GM23248 (cell line): ENCODE results near the gene TFEB. TPM values are rescaled to one million over a fixed set of nuclear protein-coding genes. Genes with fewer than 3 reads are reported as not detected.
A peak's percentile ranks its signal among the peaks of the same experiment; 100 is the strongest.

Experiments used
- DNase-seq: peaks from one replicate; pipeline ENCODE4 v3.0.0-alpha.2; 2015
- H2AFZ ChIP-seq: fragments of 200-600 bp; sonication (generic); 2 replicates; pipeline ENCODE4 v1.6.1; 2016; ENCODE audit warnings: antibody characterized with exemption
- H3F3A ChIP-seq: fragments of 200-600 bp; sonication (generic); 2 replicates; pipeline ENCODE4 v1.6.1; 2016; ENCODE audit warnings: mild to moderate bottlenecking, antibody characterized with exemption, mixed run types; ENCODE audit not compliant: insufficient read depth
- H3K27ac ChIP-seq: fragments of 200-600 bp; sonication (generic); 2 replicates; pipeline ENCODE4 v1.5.1; 2016; ENCODE audit warnings: mild to moderate bottlenecking
- H3K27me3 ChIP-seq: fragments of 200-600 bp; sonication (generic); replicated peaks from 2 replicates; pipeline ENCODE4 v1.6.1; 2016; ENCODE audit warnings: mild to moderate bottlenecking; ENCODE audit not compliant: insufficient read depth
- H3K36me3 ChIP-seq: fragments of 200-600 bp; sonication (generic); 2 replicates; pipeline ENCODE4 v1.6.1; 2016; ENCODE audit warnings: low read depth, mild to moderate bottlenecking
- H3K4me1 ChIP-seq: fragments of 200-600 bp; sonication (generic); 2 replicates; pipeline ENCODE4 v1.6.1; 2016; ENCODE audit warnings: mild to moderate bottlenecking; ENCODE audit not compliant: insufficient read depth
- H3K4me2 ChIP-seq: fragments of 200-600 bp; sonication (generic); one replicate; pipeline ENCODE4 v1.6.1; 2016; ENCODE audit warnings: mild to moderate bottlenecking; ENCODE audit not compliant: unreplicated experiment
- H3K4me3 ChIP-seq: fragments of 200-600 bp; sonication (generic); 2 replicates; pipeline ENCODE4 v1.5.1; 2016; ENCODE audit warnings: mild to moderate bottlenecking
- H3K79me2 ChIP-seq: fragments of 200-600 bp; sonication (generic); 2 replicates; pipeline ENCODE4 v1.6.1; 2016; ENCODE audit warnings: mild to moderate bottlenecking; ENCODE audit not compliant: insufficient read depth
- H3K9ac ChIP-seq: fragments of 200-600 bp; sonication (generic); 2 replicates; pipeline ENCODE4 v1.6.1; 2016; ENCODE audit warnings: mild to moderate bottlenecking
- H3K9me2 ChIP-seq: fragments of 200-600 bp; sonication (generic); 2 replicates; pipeline ENCODE4 v1.6.1; 2016; ENCODE audit warnings: mixed run types, mild to moderate bottlenecking, moderate library complexity; ENCODE audit not compliant: insufficient read depth
- H3K9me3 ChIP-seq: fragments of 200-600 bp; sonication (generic); one replicate; pipeline ENCODE4 v1.6.1; 2017; ENCODE audit warnings: low read depth
- H4K20me1 ChIP-seq: fragments of 200-600 bp; sonication (generic); 2 replicates; pipeline ENCODE4 v1.6.0; 2016; ENCODE audit not compliant: insufficient read depth
- EZH2 ChIP-seq: fragments of 200-600 bp; sonication (generic); IDR thresholded peaks from 2 replicates; pipeline ENCODE4 v1.6.1; 2018; ENCODE audit warnings: antibody characterized with exemption, mild to moderate bottlenecking; ENCODE audit not compliant: insufficient read depth, poor library complexity, severe bottlenecking
- EZH2phosphoT487 ChIP-seq: fragments of 200-600 bp; sonication (generic); IDR thresholded peaks from 2 replicates; pipeline ENCODE4 v1.6.1; 2018; ENCODE audit warnings: antibody characterized with exemption, moderate library complexity, mild to moderate bottlenecking, low read depth; ENCODE audit not compliant: insufficient read depth
- WGBS, 2 experiments: methylation state at CpG; one replicate each; pipeline ENCODE4 v1.1.6; 2015 to 2017; ENCODE audit warnings: low lambda C conversion rate in 2 of 2, low coverage in 1 of 2; ENCODE audit errors: missing lambda C conversion rate in 2 of 2; 5-methylcytosine and 5-hydroxymethylcytosine counted together
- in situ Hi-C: fragments of 300-500 bp; cut with MboI; formaldehyde crosslinking; loops from 2 replicates; pipeline ENCODE4 v1.15.0; 2020
- polyA plus RNA-seq: library from polyadenylated mRNA; unstranded; fragments of >200 nt; fragmentation: Nextera tagmentation; extraction: Ambion mirVana; gene quantifications from 2 replicates; pipeline ENCODE4 v1.2.1, GENCODE V29; 2016
- total RNA-seq: library from RNA; depleted of rRNA; stranded (reverse); fragments of >200 nt; shearing (Covaris generic); gene quantifications from 2 replicates; pipeline ENCODE4 v1.2.3, GENCODE V29; 2014

TFEB gene
- total and polyA plus RNA-seq, 2 experiments from 2014 or later = 5.5 to 5.7 TPM

DNA sequence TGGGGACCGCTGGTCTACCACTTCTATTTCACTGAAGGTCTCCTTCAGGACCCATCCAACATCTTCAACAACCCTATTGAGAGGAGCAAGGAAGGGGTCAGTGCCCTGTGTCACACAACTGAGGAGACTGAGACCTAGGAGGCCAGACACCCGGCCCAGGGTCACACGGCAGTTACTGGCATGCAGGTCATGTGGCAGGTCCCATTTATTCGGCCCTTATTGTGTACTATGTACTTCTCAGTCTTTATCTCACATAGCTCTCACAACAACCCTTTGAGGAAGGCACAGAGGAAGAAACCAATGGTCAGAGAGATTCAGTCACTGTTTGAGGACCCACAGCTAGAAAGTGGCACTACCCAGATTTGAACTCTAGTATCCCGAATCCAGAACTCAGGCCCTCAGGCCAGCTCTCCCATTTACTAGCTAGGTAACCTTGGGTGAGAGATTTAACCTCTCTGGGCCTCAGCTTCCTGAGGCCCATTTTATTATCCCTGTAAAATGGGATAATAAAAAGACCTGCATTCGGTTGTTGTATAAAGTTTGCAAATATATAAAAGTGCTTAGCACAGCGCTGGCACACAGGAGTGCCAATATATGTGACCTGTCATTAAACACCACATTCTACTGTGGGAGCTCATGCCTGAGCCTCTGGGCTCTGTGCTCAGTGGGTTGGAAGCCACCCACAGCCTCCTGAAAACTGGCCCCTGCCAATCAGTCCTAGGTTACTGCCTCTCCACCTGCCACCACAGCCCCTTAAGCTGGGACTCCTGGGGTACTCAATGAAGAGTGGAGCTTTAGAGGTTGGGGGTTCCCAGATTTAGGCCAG is 15.8 kb downstream of the TFEB start:
- no peaks in the 10 kb centered on the region for H3F3A ChIP-seq
- H3K4me1 ChIP-seq = peaks cover 17% of the 10 kb centered on the region
- no peaks in the 10 kb centered on the region for H3K9me3 ChIP-seq
- no peak overlapping the region for H3K4me2 ChIP-seq
- no peak overlapping the region for H3K27ac ChIP-seq
- TF ChIP-seq EZH2phosphoT487 (no peak), EZH2 (no peak)
- no peaks in the 10 kb centered on the region for H3K79me2 ChIP-seq
- no peaks in the 10 kb centered on the region for H4K20me1 ChIP-seq
- no peak overlapping the region for H3K4me3 ChIP-seq
- no peak for DNase-seq
- H3K36me3 ChIP-seq = no peaks in the 10 kb centered on the region
- no peak overlapping the region for H2AFZ ChIP-seq
- 85 to 88% methylated on average over 7 of the region's 7 CpGs for WGBS, 2 experiments
- H3K27me3 ChIP-seq = no peaks in the 10 kb centered on the region
- in situ Hi-C loops = no loop called here
- no peaks in the 10 kb centered on the region for H3K9me2 ChIP-seq
- no peak overlapping the region for H3K9ac ChIP-seq

DNA sequence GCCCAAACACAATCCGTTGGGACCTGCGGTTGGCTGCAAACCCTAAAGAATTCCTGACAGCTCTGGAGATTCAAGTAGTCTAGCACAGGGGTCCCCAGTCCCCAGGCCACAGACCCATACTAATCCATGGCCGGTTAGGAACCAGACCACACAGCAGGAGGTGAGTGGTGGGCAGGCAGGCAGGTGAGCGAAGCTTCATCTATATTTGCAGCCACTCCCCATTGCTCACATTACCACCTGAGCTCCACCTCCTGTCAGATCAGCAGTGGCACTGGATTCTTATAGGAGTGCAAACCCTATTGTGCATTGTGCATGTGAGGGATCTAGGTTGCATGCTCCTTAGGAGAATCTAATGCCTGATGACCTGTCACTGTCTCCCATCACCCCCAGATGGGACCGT is 16.6 kb downstream of the TFEB start:
- no peak overlapping the region for H3K9ac ChIP-seq
- 84 to 85% methylated on average over 5 of the region's 5 CpGs for WGBS, 2 experiments
- H3K4me2 ChIP-seq = no peak overlapping the region
- H3K4me3 ChIP-seq = no peak overlapping the region
- peaks cover 18% of the 10 kb centered on the region for H3K4me1 ChIP-seq
- H3K27ac ChIP-seq = no peak overlapping the region
- H3K9me3 ChIP-seq = no peaks in the 10 kb centered on the region
- TF ChIP-seq EZH2 (no peak), EZH2phosphoT487 (no peak)
- no peaks in the 10 kb centered on the region for H3K36me3 ChIP-seq
- no peak overlapping the region for H2AFZ ChIP-seq
- H3K79me2 ChIP-seq = no peaks in the 10 kb centered on the region
- in situ Hi-C loops = no loop called here
- no peaks in the 10 kb centered on the region for H3K27me3 ChIP-seq
- no peaks in the 10 kb centered on the region for H4K20me1 ChIP-seq
- H3K9me2 ChIP-seq = no peaks in the 10 kb centered on the region
- H3F3A ChIP-seq = no peaks in the 10 kb centered on the region
- no peak for DNase-seq

DNA sequence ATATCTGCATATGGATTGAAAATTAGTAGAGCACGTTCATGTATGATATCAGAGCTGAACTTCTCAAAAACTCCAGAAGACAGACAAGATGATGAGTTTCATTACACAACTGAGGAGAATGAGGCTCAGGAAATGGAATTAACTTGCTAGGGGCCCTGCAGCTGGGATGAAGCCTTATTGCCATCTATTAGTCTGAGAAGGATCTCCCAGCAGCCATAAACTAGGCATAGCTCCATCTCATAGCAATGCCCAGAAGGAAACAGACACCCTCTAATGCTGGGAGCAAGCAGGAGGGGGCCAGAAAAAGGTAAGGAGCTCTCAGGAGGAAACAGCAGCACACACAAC is 18.0 kb downstream of the TFEB start:
- Histone ChIP-seq H3K27me3 (no peaks in the 10 kb centered on the region), H3F3A (no peaks in the 10 kb centered on the region), H3K9me3 (no peaks in the 10 kb centered on the region), H3K27ac (no peak overlapping the region), H3K4me2 (no peak overlapping the region), H3K36me3 (no peaks in the 10 kb centered on the region), H3K9me2 (no peaks in the 10 kb centered on the region), H3K4me1 (peaks cover 23% of the 10 kb centered on the region), H3K4me3 (no peak overlapping the region), H4K20me1 (no peaks in the 10 kb centered on the region), H3K79me2 (no peaks in the 10 kb centered on the region), H3K9ac (no peak overlapping the region), H2AFZ (no peak overlapping the region)
- WGBS, 2 experiments = 65 to 78% methylated on average over 1 of the region's 1 CpG
- TF ChIP-seq EZH2 (no peak), EZH2phosphoT487 (no peak)
- in situ Hi-C loops = no loop called here
- no peak for DNase-seq

DNA sequence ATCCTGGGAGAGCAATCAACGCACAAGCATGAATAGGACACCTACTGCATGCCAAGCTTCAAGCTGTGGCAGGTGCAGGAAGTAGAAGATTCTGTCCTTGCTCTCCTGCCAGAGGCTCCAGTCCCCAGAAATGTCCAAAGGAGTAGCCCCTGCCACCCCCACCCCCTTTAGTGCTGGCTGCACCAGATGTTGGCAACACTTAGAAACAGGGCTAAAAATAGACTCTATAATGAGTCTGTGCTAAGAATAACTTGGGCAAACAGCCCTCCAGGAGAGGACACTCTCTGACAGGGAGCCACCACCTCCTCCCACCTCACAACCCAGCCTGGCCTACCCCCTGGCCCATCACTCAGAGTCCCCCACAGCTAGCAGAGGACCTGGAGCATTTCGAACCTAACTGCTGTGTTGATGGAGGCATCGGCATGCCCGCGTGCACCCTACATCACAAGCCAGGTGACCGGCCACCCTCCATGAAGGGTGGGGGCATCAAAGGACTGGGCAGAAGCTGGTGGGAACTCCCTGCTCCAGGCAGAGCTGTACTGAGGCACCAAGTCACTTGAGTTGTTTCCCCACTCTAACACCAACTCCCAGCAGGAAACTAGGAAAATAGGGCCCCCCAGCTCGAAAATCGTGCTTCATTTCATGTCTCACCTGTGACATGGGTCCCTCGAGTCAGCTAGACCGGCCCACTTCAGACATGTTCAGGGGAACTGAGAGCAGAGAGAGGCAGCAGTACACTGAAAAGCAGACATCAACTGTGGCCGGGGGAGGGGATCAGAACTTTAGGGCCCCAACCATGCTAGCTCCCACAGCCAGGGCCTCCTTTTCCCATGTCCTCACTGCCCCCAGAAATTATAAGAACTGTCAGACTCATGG is 18.7 kb downstream of the TFEB start:
- Histone ChIP-seq H3K36me3 (no peaks in the 10 kb centered on the region), H3K9me3 (no peaks in the 10 kb centered on the region), H3K4me2 (no peak overlapping the region), H3K9me2 (no peaks in the 10 kb centered on the region), H3K27me3 (no peaks in the 10 kb centered on the region), H3K4me3 (no peak overlapping the region), H2AFZ (no peak overlapping the region), H3F3A (no peaks in the 10 kb centered on the region), H3K4me1 (peaks cover 23% of the 10 kb centered on the region), H3K9ac (no peak overlapping the region), H4K20me1 (no peaks in the 10 kb centered on the region), H3K27ac (no peak overlapping the region), H3K79me2 (no peaks in the 10 kb centered on the region)
- DNase-seq = peak; percentile 27
- 78% methylated on average over 11 of the region's 11 CpGs for WGBS, 2 experiments
- TF ChIP-seq EZH2phosphoT487 (no peak), EZH2 (no peak)
- in situ Hi-C loops = no loop called here
